IPS-18a (cell line): Measurements from ENCODE around the gene SNX17.

Experiments
- H3K27ac ChIP-seq: one replicate; pipeline ENCODE4 v1.5.1; 2013; ENCODE audit warnings: low read length
- H3K27me3 ChIP-seq: one replicate; pipeline ENCODE4 v1.6.1; 2013; ENCODE audit warnings: mild to moderate bottlenecking, low read length; ENCODE audit not compliant: control insufficient read depth, insufficient read depth
- H3K36me3 ChIP-seq: one replicate; pipeline ENCODE4 v1.6.1; 2013; ENCODE audit warnings: low read depth, low read length; ENCODE audit not compliant: control insufficient read depth
- H3K4me1 ChIP-seq: one replicate; pipeline ENCODE4 v1.6.1; 2013; ENCODE audit warnings: low read depth, low read length; ENCODE audit not compliant: control insufficient read depth
- H3K4me3 ChIP-seq: one replicate; pipeline ENCODE4 v1.5.1; 2013; ENCODE audit warnings: low read length
- H3K9ac ChIP-seq: one replicate; pipeline ENCODE4 v1.6.1; 2013; ENCODE audit warnings: mild to moderate bottlenecking, low read length, moderate library complexity
- H3K9me3 ChIP-seq: one replicate; pipeline ENCODE4 v1.6.1; 2013; ENCODE audit warnings: low read depth, low read length; ENCODE audit not compliant: control insufficient read depth

The SNX17 gene, protein sequence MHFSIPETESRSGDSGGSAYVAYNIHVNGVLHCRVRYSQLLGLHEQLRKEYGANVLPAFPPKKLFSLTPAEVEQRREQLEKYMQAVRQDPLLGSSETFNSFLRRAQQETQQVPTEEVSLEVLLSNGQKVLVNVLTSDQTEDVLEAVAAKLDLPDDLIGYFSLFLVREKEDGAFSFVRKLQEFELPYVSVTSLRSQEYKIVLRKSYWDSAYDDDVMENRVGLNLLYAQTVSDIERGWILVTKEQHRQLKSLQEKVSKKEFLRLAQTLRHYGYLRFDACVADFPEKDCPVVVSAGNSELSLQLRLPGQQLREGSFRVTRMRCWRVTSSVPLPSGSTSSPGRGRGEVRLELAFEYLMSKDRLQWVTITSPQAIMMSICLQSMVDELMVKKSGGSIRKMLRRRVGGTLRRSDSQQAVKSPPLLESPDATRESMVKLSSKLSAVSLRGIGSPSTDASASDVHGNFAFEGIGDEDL

GRCh38 chr2:27370026-27370815 is at the start of gene SNX17, which contains the start of gene EIF2B4:
TSS of gene SNX17 (plus strand) at chr2:27370616. CDS start at chr2:27370744, 128 bp downstream.
TSS of gene EIF2B4 (minus strand) at chr2:27370338. CDS start at chr2:27370314, 24 bp downstream.
- peaks cover 50% of the 10 kb centered on the region for H3K36me3 ChIP-seq

GRCh38 chr2:27320958-27321543 is 49.4 kb upstream of the SNX17 start:
- Histone ChIP-seq H3K4me1 (peaks cover 6% of the 10 kb centered on the region), H3K9ac (no peak overlapping the region), H3K36me3 (peaks cover 6% of the 10 kb centered on the region), H3K4me3 (no peak overlapping the region), H3K9me3 (no peaks in the 10 kb centered on the region), H3K27ac (no peak overlapping the region), H3K27me3 (no peaks in the 10 kb centered on the region)

More at GRCh38 chr2:27370026-27370815, at the start of gene SNX17, which contains the start of gene EIF2B4:
- peak within 1 kb of the TSS; percentile 88 for H3K9ac ChIP-seq
- H3K4me3 ChIP-seq = peak within 1 kb of the TSS; percentile 98
- H3K4me1 ChIP-seq = peaks cover 11% of the 10 kb centered on the region
- peak within 1 kb of the TSS; percentile 33 for H3K27ac ChIP-seq
- H3K27me3 ChIP-seq = no peaks in the 10 kb centered on the region
- no peaks in the 10 kb centered on the region for H3K9me3 ChIP-seq

DNA sequence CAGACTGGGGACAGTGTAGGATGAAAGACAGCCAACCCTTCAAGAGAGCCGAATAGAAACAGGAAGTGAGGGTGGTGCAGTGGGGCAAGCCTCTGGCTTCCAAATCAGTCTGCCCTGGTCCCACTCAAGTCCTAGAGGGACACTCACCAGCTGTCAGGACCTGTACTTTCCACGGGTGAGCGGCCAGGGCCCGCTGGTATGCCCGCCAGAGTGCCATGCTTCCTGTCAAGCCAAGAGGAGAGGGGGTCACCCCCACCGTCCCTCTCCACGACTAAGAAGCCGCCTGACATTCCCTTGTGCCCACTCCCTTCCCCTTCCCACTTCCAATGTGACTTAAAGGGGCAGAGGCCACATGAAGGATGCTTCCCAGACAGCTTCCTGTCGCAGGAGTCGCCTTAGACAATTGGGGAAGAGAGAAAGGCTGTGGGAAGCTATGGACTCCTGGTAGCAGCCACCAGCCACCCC is 48.1 kb upstream of the SNX17 start:
- H3K36me3 ChIP-seq = peaks cover 19% of the 10 kb centered on the region
- no peaks in the 10 kb centered on the region for H3K27me3 ChIP-seq
- H3K9ac ChIP-seq = peak overlapping the region; percentile 98
- peak overlapping the region; percentile 99 for H3K4me3 ChIP-seq
- peak overlapping the region; percentile 87 for H3K27ac ChIP-seq
- no peaks in the 10 kb centered on the region for H3K9me3 ChIP-seq
- peaks cover 6% of the 10 kb centered on the region for H3K4me1 ChIP-seq

DNA sequence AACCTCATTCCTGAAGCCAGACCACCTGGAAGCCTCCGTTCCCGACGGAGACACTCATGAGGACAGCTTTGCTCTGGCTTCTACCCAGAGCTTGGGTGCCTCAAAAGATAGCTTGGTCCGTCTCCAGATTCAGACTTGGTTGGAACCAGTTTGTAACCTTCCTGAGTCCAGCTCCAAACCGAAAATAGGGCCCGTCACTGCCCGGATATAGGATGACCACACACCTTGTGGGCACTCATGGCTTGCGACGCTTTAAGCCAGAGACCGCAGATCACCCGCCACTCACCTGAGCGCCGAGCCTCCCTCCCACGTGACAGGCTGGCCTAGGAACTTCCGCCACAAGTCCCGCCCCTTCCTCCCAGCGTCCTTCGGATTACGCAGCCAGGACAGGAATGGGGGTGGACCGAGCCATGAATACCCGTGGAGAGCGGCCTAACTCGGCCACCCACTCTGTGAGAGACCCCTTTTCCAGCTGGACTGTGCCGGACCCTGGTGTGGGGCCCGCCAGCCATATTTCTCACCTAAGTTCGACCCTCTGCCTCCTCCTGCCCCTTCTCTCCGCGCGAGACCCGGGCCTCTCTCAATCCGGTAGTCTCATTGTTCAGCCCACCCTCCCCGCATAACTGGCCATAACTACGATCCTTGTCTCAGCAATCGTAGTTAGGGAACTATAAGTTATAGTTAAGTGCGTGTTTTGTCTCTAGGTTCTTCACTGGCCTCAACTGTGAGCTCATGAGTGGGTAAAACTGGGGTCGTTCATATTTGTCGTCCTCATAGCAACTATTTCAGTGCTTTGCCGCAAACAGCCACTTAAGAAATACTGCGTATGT is 47.4 kb upstream of the SNX17 start, which contains the start of gene MPV17:
Gene MPV17 (minus strand): TSS at position 332 of the 830 bp plus-strand sequence. CDS start 580 bp downstream, outside the sequence.
- H3K27ac ChIP-seq = peak within 1 kb of the TSS; percentile 95
- H3K9me3 ChIP-seq = no peaks in the 10 kb centered on the region
- H3K36me3 ChIP-seq = peaks cover 23% of the 10 kb centered on the region
- peak within 1 kb of the TSS; percentile 99 for H3K4me3 ChIP-seq
- H3K9ac ChIP-seq = peak within 1 kb of the TSS; percentile 98
- H3K4me1 ChIP-seq = peaks cover 6% of the 10 kb centered on the region
- H3K27me3 ChIP-seq = no peaks in the 10 kb centered on the region

- H3K9me3 ChIP-seq = no peaks in the 10 kb centered on the region
- peak overlapping the region; percentile 99 for H3K4me3 ChIP-seq
- H3K36me3 ChIP-seq = peaks cover 30% of the 10 kb centered on the region
- H3K27ac ChIP-seq = peak overlapping the region; percentile 95
- peaks cover 6% of the 10 kb centered on the region for H3K4me1 ChIP-seq
- peak overlapping the region; percentile 98 for H3K9ac ChIP-seq
- H3K27me3 ChIP-seq = no peaks in the 10 kb centered on the region
Measured at GRCh38 chr2:27323596-27324285, 46.7 kb upstream of the SNX17 start.

- Histone ChIP-seq H3K4me1 (peaks cover 6% of the 10 kb centered on the region), H3K27me3 (no peaks in the 10 kb centered on the region), H3K36me3 (peaks cover 38% of the 10 kb centered on the region), H3K4me3 (no peak overlapping the region), H3K27ac (no peak overlapping the region), H3K9me3 (no peaks in the 10 kb centered on the region), H3K9ac (no peak overlapping the region)
Measured at GRCh38 chr2:27324720-27325119, 45.7 kb upstream of the SNX17 start.

- Histone ChIP-seq H3K4me3 (no peak overlapping the region), H3K9me3 (no peaks in the 10 kb centered on the region), H3K9ac (no peak overlapping the region), H3K27me3 (no peaks in the 10 kb centered on the region), H3K4me1 (no peaks in the 10 kb centered on the region), H3K27ac (no peak overlapping the region), H3K36me3 (peaks cover 75% of the 10 kb centered on the region)
Measured at GRCh38 chr2:27335311-27335710, 35.1 kb upstream of the SNX17 start.

DNA sequence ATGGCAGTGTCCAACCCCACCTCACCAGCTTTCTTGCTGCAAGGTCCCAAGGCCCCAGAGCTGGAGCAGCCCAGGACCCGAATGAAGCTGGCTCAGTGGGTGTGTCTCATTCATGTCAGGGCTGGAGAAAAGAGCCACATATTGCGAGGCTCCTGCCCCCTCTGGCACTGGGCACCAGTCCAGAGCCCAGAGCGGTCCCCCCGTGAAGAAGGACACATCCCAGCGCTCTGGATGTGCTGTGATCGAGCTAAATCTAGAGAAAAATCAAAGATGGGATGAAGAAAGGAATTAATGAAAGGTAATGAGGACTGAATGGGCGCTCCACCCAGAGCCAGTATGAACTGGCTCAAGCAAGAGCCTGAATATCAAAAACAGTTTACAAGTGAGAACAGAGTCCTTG is 34.2 kb upstream of the SNX17 start:
- H3K27ac ChIP-seq = no peak overlapping the region
- no peak overlapping the region for H3K9ac ChIP-seq
- no peaks in the 10 kb centered on the region for H3K27me3 ChIP-seq
- no peaks in the 10 kb centered on the region for H3K4me1 ChIP-seq
- no peaks in the 10 kb centered on the region for H3K9me3 ChIP-seq
- H3K36me3 ChIP-seq = peaks cover 71% of the 10 kb centered on the region
- H3K4me3 ChIP-seq = no peak overlapping the region

DNA sequence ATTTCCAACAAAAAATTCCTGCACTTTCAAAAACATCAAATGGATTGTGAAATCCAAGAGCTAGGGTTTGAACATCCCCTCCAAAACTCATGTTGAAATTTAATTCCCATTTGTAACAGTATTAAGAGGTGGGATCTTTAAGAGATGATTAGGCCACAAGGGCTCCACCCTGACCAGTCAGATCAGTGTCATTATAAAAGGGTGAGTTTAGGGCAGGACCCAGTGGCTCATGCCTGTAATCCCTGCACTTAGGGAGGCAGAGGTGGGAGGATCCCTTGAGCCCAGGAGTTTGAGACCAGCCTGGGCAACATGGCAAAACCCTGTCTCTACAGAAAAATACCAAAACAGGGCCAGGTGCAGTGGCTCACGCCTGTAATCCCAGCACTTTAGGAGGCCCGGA is 22.8 kb upstream of the SNX17 start:
- no peak overlapping the region for H3K9ac ChIP-seq
- no peak overlapping the region for H3K27ac ChIP-seq
- H3K4me1 ChIP-seq = no peaks in the 10 kb centered on the region
- no peaks in the 10 kb centered on the region for H3K9me3 ChIP-seq
- H3K4me3 ChIP-seq = no peak overlapping the region
- H3K27me3 ChIP-seq = no peaks in the 10 kb centered on the region
- peaks cover 14% of the 10 kb centered on the region for H3K36me3 ChIP-seq

GRCh38 chr2:27350106-27350693 is 20.2 kb upstream of the SNX17 start:
- H3K9ac ChIP-seq = no peak overlapping the region
- H3K27me3 ChIP-seq = no peaks in the 10 kb centered on the region
- no peaks in the 10 kb centered on the region for H3K9me3 ChIP-seq
- no peak overlapping the region for H3K4me3 ChIP-seq
- H3K4me1 ChIP-seq = peaks cover 5% of the 10 kb centered on the region
- H3K36me3 ChIP-seq = peaks cover 6% of the 10 kb centered on the region
- no peak overlapping the region for H3K27ac ChIP-seq
